Measurements from ENCODE around the gene ANGPTL3. TPM values are rescaled to one million over a fixed set of nuclear protein-coding genes. Genes with fewer than 3 reads are reported as not detected.

ANGPTL3 gene
- total and polyA plus RNA-seq, 12 donors = 0.07 to 0.18 TPM; not detected in 10

DNA sequence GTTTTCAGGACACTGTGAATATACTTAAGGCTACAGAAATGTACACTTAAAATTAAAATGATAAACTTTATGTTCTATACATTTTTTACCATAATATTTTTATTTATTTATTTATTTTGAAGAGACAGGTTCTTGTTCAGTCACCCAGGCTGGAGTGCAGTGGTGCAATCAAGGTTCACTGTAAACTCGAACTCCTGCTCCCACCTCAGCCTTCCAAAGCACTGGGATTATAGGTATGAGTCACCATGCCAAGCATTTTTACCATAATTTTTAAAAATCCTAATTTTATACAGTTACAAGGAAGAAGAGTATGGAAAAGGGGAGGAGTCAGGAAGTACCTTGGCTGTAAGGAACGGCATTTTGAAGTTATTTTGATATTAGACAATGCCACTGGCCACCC, 23.6 kb upstream of the ANGPTL3 start:
- Histone ChIP-seq H3K27ac (no peak overlapping the region), H3K4me1 (replicated peaks in 1 of 2) (no peaks in the 10 kb centered on the region), H3K27me3 (no peaks in the 10 kb centered on the region), H3K9me3 (replicated peaks in 1 of 3) (no peaks in the 10 kb centered on the region), H3K4me3 (no peak overlapping the region), H3K36me3 (replicated peaks in 1 of 2) (peaks cover 0 to 4% of the 10 kb centered on the region in 2 donors)
- TF ChIP-seq, protein P1, sequence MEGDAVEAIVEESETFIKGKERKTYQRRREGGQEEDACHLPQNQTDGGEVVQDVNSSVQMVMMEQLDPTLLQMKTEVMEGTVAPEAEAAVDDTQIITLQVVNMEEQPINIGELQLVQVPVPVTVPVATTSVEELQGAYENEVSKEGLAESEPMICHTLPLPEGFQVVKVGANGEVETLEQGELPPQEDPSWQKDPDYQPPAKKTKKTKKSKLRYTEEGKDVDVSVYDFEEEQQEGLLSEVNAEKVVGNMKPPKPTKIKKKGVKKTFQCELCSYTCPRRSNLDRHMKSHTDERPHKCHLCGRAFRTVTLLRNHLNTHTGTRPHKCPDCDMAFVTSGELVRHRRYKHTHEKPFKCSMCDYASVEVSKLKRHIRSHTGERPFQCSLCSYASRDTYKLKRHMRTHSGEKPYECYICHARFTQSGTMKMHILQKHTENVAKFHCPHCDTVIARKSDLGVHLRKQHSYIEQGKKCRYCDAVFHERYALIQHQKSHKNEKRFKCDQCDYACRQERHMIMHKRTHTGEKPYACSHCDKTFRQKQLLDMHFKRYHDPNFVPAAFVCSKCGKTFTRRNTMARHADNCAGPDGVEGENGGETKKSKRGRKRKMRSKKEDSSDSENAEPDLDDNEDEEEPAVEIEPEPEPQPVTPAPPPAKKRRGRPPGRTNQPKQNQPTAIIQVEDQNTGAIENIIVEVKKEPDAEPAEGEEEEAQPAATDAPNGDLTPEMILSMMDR (IDR thresholded peaks at IDR 0.05) = no peak
- no peak for TF ChIP-seq POLR2A (IDR thresholded peaks at IDR 0.05)
- intact Hi-C loops (cut with DNase I) = no loop called here
- no peak for DNase-seq
- WGBS, 4 donors = 48 to 68% (median 57%) methylated on average over 2 of the region's 2 CpGs

DNA sequence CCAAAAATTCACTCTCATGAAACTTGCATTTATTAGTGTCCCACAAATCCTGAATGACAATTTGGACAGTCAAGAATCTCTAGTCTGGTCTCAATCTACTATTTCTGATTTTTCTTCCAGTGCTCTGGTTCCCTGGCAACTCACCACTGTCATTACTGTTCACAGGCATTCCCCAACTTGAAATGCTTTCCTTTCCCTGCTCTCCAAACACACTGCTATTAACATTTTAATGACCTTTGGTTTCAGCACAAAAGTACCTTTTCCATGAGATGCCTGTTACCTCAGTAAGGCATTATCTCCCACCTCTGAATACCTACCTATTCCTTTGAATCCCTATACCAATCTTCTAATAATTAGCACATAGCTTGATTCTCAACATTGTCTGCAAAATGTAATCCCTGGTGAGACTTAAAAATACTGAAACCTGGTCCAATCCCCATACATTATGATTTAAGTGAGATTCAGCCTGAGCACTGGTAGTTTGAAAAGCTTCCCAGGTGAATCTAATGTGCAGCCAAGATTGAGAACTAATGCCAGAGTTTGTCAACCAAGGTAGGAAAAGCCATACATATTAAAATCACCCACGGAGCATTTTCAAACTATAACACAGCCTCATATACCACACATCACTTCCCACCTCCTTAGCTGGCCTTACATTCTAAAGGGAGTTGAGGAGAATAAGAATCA, 11.7 kb upstream of the ANGPTL3 start:
- no peak for TF ChIP-seq POLR2A (IDR thresholded peaks at IDR 0.05)
- TF ChIP-seq, protein P1 (IDR thresholded peaks at IDR 0.05) = no peak
- Histone ChIP-seq H3K27me3 (no peaks in the 10 kb centered on the region), H3K9me3 (replicated peaks in 1 of 3) (no peaks in the 10 kb centered on the region), H3K4me1 (replicated peaks in 1 of 2) (peaks cover 0 to 9% of the 10 kb centered on the region in 2 donors), H3K27ac (no peak overlapping the region), H3K4me3 (no peak overlapping the region), H3K36me3 (replicated peaks in 1 of 2) (no peaks in the 10 kb centered on the region)
- DNase-seq = no peak
- intact Hi-C loops (cut with DNase I) = no loop called here
- 64 to 82% (median 70%) methylated on average over 1 of the region's 1 CpG for WGBS, 4 donors

DNA sequence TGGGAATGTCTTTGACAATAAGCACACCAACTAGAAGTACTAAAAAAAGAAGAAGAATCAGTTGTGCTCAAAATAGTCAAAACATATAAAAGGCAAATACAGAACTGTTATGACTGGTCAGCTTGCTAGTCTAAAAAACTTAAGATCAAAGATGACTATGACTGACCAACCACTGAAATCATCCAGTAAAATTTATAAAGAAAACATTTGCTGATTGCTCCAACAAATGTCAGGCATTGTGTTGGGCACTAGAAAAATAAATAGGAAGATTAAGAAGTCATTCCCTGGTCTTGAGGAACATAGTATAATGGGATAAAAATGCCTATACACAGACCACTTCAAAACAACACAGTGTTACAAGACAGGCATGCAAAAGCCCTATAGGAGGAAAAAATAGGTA, 9.3 kb upstream of the ANGPTL3 start:
- H3K27me3 ChIP-seq = no peaks in the 10 kb centered on the region
- TF ChIP-seq, protein P1 (IDR thresholded peaks at IDR 0.05) = no peak
- no peak for TF ChIP-seq POLR2A (IDR thresholded peaks at IDR 0.05)
- no peak for DNase-seq
- H3K4me3 ChIP-seq = no peak overlapping the region
- no peak overlapping the region for H3K27ac ChIP-seq
- H3K4me1 ChIP-seq (replicated peaks in 1 of 2) = peaks cover 0 to 9% of the 10 kb centered on the region in 2 donors
- no peaks in the 10 kb centered on the region for H3K36me3 ChIP-seq (replicated peaks in 1 of 2)
- intact Hi-C loops (cut with DNase I) = no loop called here
- no peaks in the 10 kb centered on the region for H3K9me3 ChIP-seq (replicated peaks in 1 of 3)

DNA sequence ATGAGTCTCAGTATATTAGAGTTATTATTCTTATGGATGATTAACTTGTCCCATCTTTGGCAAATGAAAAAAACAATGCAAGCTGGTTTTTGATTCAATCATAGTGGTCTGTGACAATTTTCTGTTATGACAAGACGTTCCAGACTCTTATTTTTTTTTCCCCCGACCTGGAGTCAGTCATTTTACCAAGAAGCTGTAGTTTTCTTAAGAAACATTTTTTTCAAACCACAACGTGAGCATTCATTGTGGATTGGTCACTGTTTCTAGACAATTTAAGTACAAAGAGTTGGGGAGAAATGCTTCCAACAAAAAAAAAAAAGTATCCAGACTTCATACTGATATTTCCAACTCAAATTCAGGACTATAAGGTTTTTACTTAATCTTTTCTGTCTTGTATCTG, 8.0 kb upstream of the ANGPTL3 start:
- 86 to 92% (median 90%) methylated on average over 3 of the region's 3 CpGs for WGBS, 4 donors
- Histone ChIP-seq H3K4me1 (replicated peaks in 1 of 2) (no peaks in the 10 kb centered on the region), H3K36me3 (replicated peaks in 1 of 2) (no peaks in the 10 kb centered on the region), H3K9me3 (replicated peaks in 1 of 3) (no peaks in the 10 kb centered on the region), H3K27me3 (no peaks in the 10 kb centered on the region), H3K27ac (no peak overlapping the region), H3K4me3 (no peak overlapping the region)
- intact Hi-C loops (cut with DNase I) = no loop called here
- DNase-seq = no peak
- no peak for TF ChIP-seq POLR2A (IDR thresholded peaks at IDR 0.05)
- TF ChIP-seq, protein P1 (IDR thresholded peaks at IDR 0.05) = no peak
